Stimulated activated CD4-positive, alpha-beta T cell treated with anti-CD3 and anti-CD28 coated beads, Interleukin-1b, Interleukin-23, amount 100 ng/mL, for 48 hours (primary cell): ENCODE measurements around the gene AGPAT4.
A peak's percentile ranks its signal among the peaks of the same experiment; 100 is the strongest.
"Not testable (repeated sequence)": the region's sequence is repeated elsewhere in the genome, so short reads cannot be mapped to it uniquely, and the experiment has no call there.

Experiments
- DNase-seq: peaks from one replicate; pipeline ENCODE4 v3.0.0-alpha.2; 2020

Gene AGPAT4

GRCh38 chr6:161136655-161137054, 137.2 kb downstream of the AGPAT4 start:
- no peak for DNase-seq

GRCh38 chr6:161135695-161136591, 137.9 kb downstream of the AGPAT4 start:
- DNase-seq, result no peak

- no peak for DNase-seq
Observed at GRCh38 chr6:161134550-161135298, 139.1 kb downstream of the AGPAT4 start.

- DNase-seq, result no peak
Observed at GRCh38 chr6:161133963-161134362, 139.9 kb downstream of the AGPAT4 start.

GRCh38 chr6:161132384-161132783, 141.5 kb downstream of the AGPAT4 start:
- no peak for DNase-seq

- no peak for DNase-seq
Observed at GRCh38 chr6:161130967-161131766, 142.7 kb downstream of the AGPAT4 start.

- no peak for DNase-seq
Observed at GRCh38 chr6:161130541-161130940, 143.3 kb downstream of the AGPAT4 start.

GRCh38 chr6:161128680-161129196, 145.1 kb downstream of the AGPAT4 start:
- peak; percentile 63 for DNase-seq

- no peak for DNase-seq
Observed at GRCh38 chr6:161128230-161128629, 145.6 kb downstream of the AGPAT4 start.

GRCh38 chr6:161127071-161127740, 146.7 kb downstream of the AGPAT4 start:
- no peak for DNase-seq

GRCh38 chr6:161125591-161125990, 148.3 kb downstream of the AGPAT4 start:
- no peak for DNase-seq

- DNase-seq, result not testable (repeated sequence)
Observed at GRCh38 chr6:161123319-161123718, 150.5 kb downstream of the AGPAT4 start.

- DNase-seq, result no peak
Observed at GRCh38 chr6:161117942-161118341, 155.9 kb downstream of the AGPAT4 start.

GRCh38 chr6:161117308-161117707, 156.6 kb downstream of the AGPAT4 start:
- DNase-seq, result no peak

- no peak for DNase-seq
Observed at GRCh38 chr6:161116554-161116953, 157.3 kb downstream of the AGPAT4 start.

GRCh38 chr6:161115468-161115867, 158.4 kb downstream of the AGPAT4 start:
- DNase-seq, result no peak

- no peak for DNase-seq
Observed at GRCh38 chr6:161111261-161111660, 162.6 kb downstream of the AGPAT4 start.

GRCh38 chr6:161110028-161110779, 163.7 kb downstream of the AGPAT4 start:
- DNase-seq, result no peak

- no peak for DNase-seq
Observed at GRCh38 chr6:161109366-161109765, 164.5 kb downstream of the AGPAT4 start.

- no peak for DNase-seq
Observed at GRCh38 chr6:161108916-161109315, 164.9 kb downstream of the AGPAT4 start.
